Spinal cord (tissue), 10 donors: ENCODE data around the gene CCDC9. TPM values are rescaled to one million over a fixed set of nuclear protein-coding genes. Genes with fewer than 3 reads are reported as not detected.
A peak's percentile ranks its signal among the peaks of the same experiment; 100 is the strongest.

Experiments used
- DNase-seq, 6 donors: peaks; one replicate each; pipeline versions ENCODE4 v3.0.0 to v3.0.0-alpha.2; 2013 to 2015; ENCODE audit warnings: low spot score in 6 of 6, low read depth in 4 of 6
- H3K27ac ChIP-seq: one replicate; pipeline ENCODE4 v1.5.1; 2013; ENCODE audit warnings: low read depth, low read length, control low read depth
- H3K27me3 ChIP-seq: one replicate; pipeline ENCODE4 v1.6.1; 2013; ENCODE audit warnings: low read length; ENCODE audit not compliant: control insufficient read depth, insufficient read depth
- H3K36me3 ChIP-seq: one replicate; pipeline ENCODE4 v1.6.1; 2013; ENCODE audit warnings: low read length; ENCODE audit not compliant: control insufficient read depth, insufficient read depth
- H3K4me1 ChIP-seq: one replicate; pipeline ENCODE4 v1.6.1; 2013; ENCODE audit warnings: low read length; ENCODE audit not compliant: control insufficient read depth, insufficient read depth
- H3K4me3 ChIP-seq: one replicate; pipeline ENCODE4 v1.5.1; 2013; ENCODE audit warnings: low read depth, low read length, control low read depth
- H3K9me3 ChIP-seq: one replicate; pipeline ENCODE4 v1.6.1; 2013; ENCODE audit warnings: low read length; ENCODE audit not compliant: control insufficient read depth, insufficient read depth
- WGBS: methylation state at CpG from one replicate; pipeline ENCODE4 v1.1.5; 2013; ENCODE audit warnings: missing lambda C conversion rate; ENCODE audit not compliant: insufficient coverage; 5-methylcytosine and 5-hydroxymethylcytosine counted together
- polyA plus RNA-seq, 2 donors: library from polyadenylated mRNA; unstranded; fragments of 120-200 nt; gene quantifications; one replicate each; pipeline ENCODE4 v1.2.1, GENCODE V29; 2013; ENCODE audit not compliant: insufficient read length in 2 of 2
- total RNA-seq, 2 donors: library from RNA; depleted of rRNA in 1 of 2; stranded (reverse); fragments of 120-200 nt in 1 of 2; fragments of >200 nt in 1 of 2; gene quantifications; one replicate each; pipeline versions ENCODE4 v1.2.3 to v1.2.4, GENCODE V29; 2013 to 2014
- donor health status: healthy.

CCDC9 gene
- total and polyA plus RNA-seq, 4 donors = 4.3 to 25.3 (median 15.1) TPM

- no peaks in the 10 kb centered on the region for H3K9me3 ChIP-seq
- H3K4me3 ChIP-seq = no peak overlapping the region
- DNase-seq = no peak
- no peaks in the 10 kb centered on the region for H3K36me3 ChIP-seq
- 62% methylated on average over 10 of the region's 16 CpGs for WGBS
- H3K27ac ChIP-seq = no peak overlapping the region
- H3K27me3 ChIP-seq = no peaks in the 10 kb centered on the region
- peaks cover 32% of the 10 kb centered on the region for H3K4me1 ChIP-seq
These were observed 23.7 kb upstream of the CCDC9 start for GRCh38 chr19:47232422-47233211.

GRCh38 chr19:47236072-47236675, 20.2 kb upstream of the CCDC9 start:
- Histone ChIP-seq H3K27ac (no peak overlapping the region), H3K36me3 (no peaks in the 10 kb centered on the region), H3K27me3 (peaks cover 3% of the 10 kb centered on the region), H3K9me3 (no peaks in the 10 kb centered on the region), H3K4me3 (no peak overlapping the region), H3K4me1 (peaks cover 29% of the 10 kb centered on the region)
- DNase-seq = no peak
- WGBS = 100% methylated on average over 4 of the region's 12 CpGs

- Histone ChIP-seq H3K36me3 (no peaks in the 10 kb centered on the region), H3K27me3 (peaks cover 3% of the 10 kb centered on the region), H3K4me1 (peaks cover 44% of the 10 kb centered on the region), H3K27ac (peak overlapping the region; percentile 79), H3K4me3 (peak overlapping the region; percentile 45), H3K9me3 (no peaks in the 10 kb centered on the region)
- no peak for DNase-seq
- WGBS = 2% methylated on average over 15 of the region's 16 CpGs
These were observed 17.2 kb upstream of the CCDC9 start for GRCh38 chr19:47239152-47239551.

- DNase-seq = peak in 5 of 6 donors; percentile 81 to 98 (median 90)
- peak overlapping the region; percentile 50 for H3K4me3 ChIP-seq
- peak overlapping the region; percentile 84 for H3K27ac ChIP-seq
- H3K9me3 ChIP-seq = no peaks in the 10 kb centered on the region
- H3K36me3 ChIP-seq = no peaks in the 10 kb centered on the region
- peaks cover 3% of the 10 kb centered on the region for H3K27me3 ChIP-seq
- H3K4me1 ChIP-seq = peaks cover 50% of the 10 kb centered on the region
- WGBS = under 1% methylated on average over 62 of the region's 62 CpGs
These were observed 16.6 kb upstream of the CCDC9 start for GRCh38 chr19:47239610-47240296.

GRCh38 chr19:47240556-47240955, 15.8 kb upstream of the CCDC9 start:
- Histone ChIP-seq H3K27ac (peak overlapping the region; percentile 84), H3K4me1 (peaks cover 51% of the 10 kb centered on the region), H3K4me3 (peak overlapping the region; percentile 12), H3K36me3 (no peaks in the 10 kb centered on the region), H3K9me3 (no peaks in the 10 kb centered on the region), H3K27me3 (peaks cover 3% of the 10 kb centered on the region)
- no peak for DNase-seq
- 59% methylated on average over 4 of the region's 6 CpGs for WGBS

GRCh38 chr19:47240996-47241918, 15.1 kb upstream of the CCDC9 start:
- WGBS = 16% methylated on average over 11 of the region's 27 CpGs
- peak overlapping the region; percentile 84 for H3K27ac ChIP-seq
- no peaks in the 10 kb centered on the region for H3K9me3 ChIP-seq
- H3K4me3 ChIP-seq = peak overlapping the region; percentile 12
- peak in 2 of 6 donors; percentile 68 to 84 for DNase-seq
- no peaks in the 10 kb centered on the region for H3K36me3 ChIP-seq
- H3K27me3 ChIP-seq = peaks cover 3% of the 10 kb centered on the region
- H3K4me1 ChIP-seq = peaks cover 51% of the 10 kb centered on the region

GRCh38 chr19:47241919-47242577, 14.3 kb upstream of the CCDC9 start:
- DNase-seq = no peak
- Histone ChIP-seq H3K36me3 (no peaks in the 10 kb centered on the region), H3K27ac (no peak overlapping the region), H3K27me3 (peaks cover 3% of the 10 kb centered on the region), H3K4me1 (peaks cover 51% of the 10 kb centered on the region), H3K9me3 (no peaks in the 10 kb centered on the region), H3K4me3 (no peak overlapping the region)
- 90% methylated on average over 7 of the region's 7 CpGs for WGBS

GRCh38 chr19:47243364-47243775, 13.0 kb upstream of the CCDC9 start:
- no peaks in the 10 kb centered on the region for H3K9me3 ChIP-seq

More at GRCh38 chr19:47243364-47243775, 13.0 kb upstream of the CCDC9 start:
- Histone ChIP-seq H3K4me1 (peaks cover 51% of the 10 kb centered on the region), H3K36me3 (no peaks in the 10 kb centered on the region), H3K27ac (no peak overlapping the region), H3K27me3 (peaks cover 3% of the 10 kb centered on the region), H3K4me3 (peak overlapping the region; percentile 16)
- 18% methylated on average over 9 of the region's 9 CpGs for WGBS
- DNase-seq = no peak
